ENCODE data around the gene SIK2.

Gene SIK2

DNA sequence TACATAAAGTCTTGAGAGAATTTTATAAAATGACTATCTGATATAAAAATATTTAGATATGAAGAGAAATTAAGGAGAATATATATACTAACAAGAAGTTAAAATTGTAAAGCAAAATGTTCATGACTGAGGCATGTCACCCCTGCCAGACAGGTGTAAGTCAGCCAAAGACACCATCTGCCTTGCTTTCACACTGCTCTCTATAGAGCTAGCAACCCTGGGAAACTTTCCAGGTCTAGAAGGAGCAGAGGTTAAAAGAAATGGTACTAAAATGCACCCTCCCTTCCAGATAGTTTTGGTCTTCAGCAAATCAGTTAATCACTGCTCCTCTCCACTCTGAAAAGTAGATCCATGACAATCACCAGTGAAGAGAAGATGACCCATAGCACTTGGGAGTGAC, 147.4 kb downstream of the SIK2 start:
- Histone ChIP-seq H2AK5ac (ENCODE audit: low read length) (no peak overlapping the region), H2BK15ac (replicated peaks; ENCODE audit: low read depth) (no peak overlapping the region), H3K18ac (ENCODE audit: low read length) (no peak overlapping the region), H3K27ac (ENCODE audit: low read depth, low read length) (no peak overlapping the region), H2BK5ac (ENCODE audit: low read length) (no peak overlapping the region), H3K79me2 (ENCODE audit: control insufficient read depth, insufficient read depth, low read length) (no peaks in the 10 kb centered on the region), H3K4me1 (ENCODE audit: control insufficient read depth, low read depth, low read length) (no peaks in the 10 kb centered on the region), H3K56ac (ENCODE audit: low read length) (no peak overlapping the region), H2BK120ac (ENCODE audit: low read depth, low read length) (no peak overlapping the region), H3K23ac (ENCODE audit: low read length) (no peak overlapping the region), H3K4me2 (ENCODE audit: low read length) (no peak overlapping the region), H3K9ac (ENCODE audit: low read length) (no peak overlapping the region), H3K4me3 (ENCODE audit: low read length) (no peak overlapping the region), H4K8ac (ENCODE audit: low read depth, low read length) (no peak overlapping the region), H4K5ac (ENCODE audit: low read length) (no peak overlapping the region), H3K4ac (ENCODE audit: low read depth, low read length) (no peak overlapping the region), H3K79me1 (ENCODE audit: low read length) (no peaks in the 10 kb centered on the region), H3K36me3 (ENCODE audit: control insufficient read depth, insufficient read depth, low read length) (peaks cover 8% of the 10 kb centered on the region), H3K27me3 (ENCODE audit: insufficient read depth, low read length, poor library complexity) (no peaks in the 10 kb centered on the region)
- no peak for DNase-seq

DNA sequence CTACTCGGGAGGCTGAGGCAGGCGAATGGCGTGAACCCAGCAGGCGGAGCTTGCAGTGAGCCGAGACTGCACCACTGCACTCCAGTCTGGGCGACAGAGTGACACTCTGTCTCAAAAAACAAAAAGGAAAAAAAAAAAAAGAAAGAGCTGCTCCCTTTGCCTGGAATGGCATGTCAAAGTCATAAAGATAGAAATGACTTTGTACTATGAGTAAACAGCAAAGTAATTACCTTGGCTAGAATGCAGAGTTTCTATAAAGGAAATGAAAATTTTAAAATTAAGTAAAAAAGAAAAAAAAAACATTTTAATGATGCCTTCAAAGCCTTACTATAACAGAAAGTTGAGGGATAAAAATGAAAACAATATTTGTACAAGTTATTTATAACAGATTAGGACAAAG, 153.8 kb downstream of the SIK2 start:
- H3K27me3 ChIP-seq (ENCODE audit: insufficient read depth, low read length, poor library complexity) = no peaks in the 10 kb centered on the region
- no peaks in the 10 kb centered on the region for H3K79me2 ChIP-seq (ENCODE audit: control insufficient read depth, insufficient read depth, low read length)
- no peak overlapping the region for H4K5ac ChIP-seq (ENCODE audit: low read length)
- no peak overlapping the region for H2BK15ac ChIP-seq (replicated peaks; ENCODE audit: low read depth)
- no peak overlapping the region for H2AK5ac ChIP-seq (ENCODE audit: low read length)
- no peak overlapping the region for H3K23ac ChIP-seq (ENCODE audit: low read length)
- no peak overlapping the region for H4K8ac ChIP-seq (ENCODE audit: low read depth, low read length)
- no CpG with 5 or more reads among the region's 6 CpGs for WGBS (ENCODE audit: extremely low coverage, insufficient coverage, low lambda C conversion rate)
- no peak overlapping the region for H2BK120ac ChIP-seq (ENCODE audit: low read depth, low read length)
- H3K27ac ChIP-seq (ENCODE audit: low read depth, low read length) = no peak overlapping the region
- no peak overlapping the region for H3K9ac ChIP-seq (ENCODE audit: low read length)
- no peak overlapping the region for H3K4ac ChIP-seq (ENCODE audit: low read depth, low read length)
- H3K18ac ChIP-seq (ENCODE audit: low read length) = no peak overlapping the region
- peaks cover 6% of the 10 kb centered on the region for H3K36me3 ChIP-seq (ENCODE audit: control insufficient read depth, insufficient read depth, low read length)
- H3K4me1 ChIP-seq (ENCODE audit: control insufficient read depth, low read depth, low read length) = no peaks in the 10 kb centered on the region
- H3K4me3 ChIP-seq (ENCODE audit: low read length) = no peak overlapping the region
- DNase-seq = no peak
- H3K79me1 ChIP-seq (ENCODE audit: low read length) = no peaks in the 10 kb centered on the region
- H3K4me2 ChIP-seq (ENCODE audit: low read length) = no peak overlapping the region
- no peak overlapping the region for H3K56ac ChIP-seq (ENCODE audit: low read length)
- H2BK5ac ChIP-seq (ENCODE audit: low read length) = no peak overlapping the region

DNA sequence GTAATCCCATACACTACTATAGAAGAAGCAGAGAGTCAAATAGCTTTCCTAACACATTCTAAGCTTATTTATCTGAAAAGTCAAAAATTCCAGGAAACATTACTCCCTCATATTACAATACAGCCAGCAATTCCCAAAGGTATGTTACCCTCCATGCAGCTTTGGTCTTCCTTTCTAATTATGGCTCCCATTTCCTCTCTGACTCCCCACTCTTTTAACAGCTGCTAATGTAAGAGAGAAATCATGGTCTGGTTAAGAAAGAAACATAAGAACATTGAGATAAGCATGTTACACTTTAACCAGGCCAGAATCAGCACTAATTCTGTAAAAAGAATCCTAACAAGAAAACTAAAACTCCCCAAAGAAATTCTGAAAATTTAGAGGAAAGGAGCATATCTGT, 157.1 kb downstream of the SIK2 start:
- H3K27ac ChIP-seq (ENCODE audit: low read depth, low read length) = no peak overlapping the region
- peaks cover 2% of the 10 kb centered on the region for H3K36me3 ChIP-seq (ENCODE audit: control insufficient read depth, insufficient read depth, low read length)
- H3K79me1 ChIP-seq (ENCODE audit: low read length) = no peaks in the 10 kb centered on the region

DNA sequence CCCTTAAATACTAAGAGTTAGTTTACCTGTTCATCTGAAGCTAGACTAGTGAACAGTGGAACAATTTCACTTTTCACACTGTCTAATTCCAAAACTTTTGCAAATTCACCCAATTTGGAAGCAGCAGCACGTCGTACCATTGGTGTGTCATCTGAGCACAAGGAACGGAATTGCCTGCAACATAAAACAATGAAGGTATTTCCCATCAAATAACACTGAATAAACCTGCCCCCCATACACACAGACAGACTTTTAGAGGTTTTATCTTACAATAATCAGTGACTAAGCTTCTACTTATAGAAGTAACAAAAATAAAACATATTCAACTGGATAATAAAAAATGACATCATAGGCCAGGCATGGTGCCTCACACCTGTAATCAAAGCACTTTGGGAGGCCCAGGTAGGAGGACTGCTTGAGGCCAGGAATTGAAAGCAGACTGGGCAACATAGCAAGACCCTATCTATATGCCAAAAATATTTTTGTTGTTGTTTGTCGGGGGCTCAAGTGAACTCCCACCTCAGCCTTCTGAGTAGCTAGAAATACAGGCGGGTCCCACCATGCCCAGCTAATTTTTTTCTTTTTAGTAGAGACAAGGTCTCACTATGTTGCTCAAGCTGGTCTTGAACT, 157.6 kb downstream of the SIK2 start:
- no peak overlapping the region for H2AK5ac ChIP-seq (ENCODE audit: low read length)
- no peak overlapping the region for H3K4ac ChIP-seq (ENCODE audit: low read depth, low read length)
- H4K8ac ChIP-seq (ENCODE audit: low read depth, low read length) = no peak overlapping the region
- no peak overlapping the region for H3K9ac ChIP-seq (ENCODE audit: low read length)
- H3K27me3 ChIP-seq (ENCODE audit: insufficient read depth, low read length, poor library complexity) = no peaks in the 10 kb centered on the region
- H4K5ac ChIP-seq (ENCODE audit: low read length) = no peak overlapping the region
- H3K4me1 ChIP-seq (ENCODE audit: control insufficient read depth, low read depth, low read length) = peaks cover 2% of the 10 kb centered on the region
- no peak for DNase-seq
- no peak overlapping the region for H2BK120ac ChIP-seq (ENCODE audit: low read depth, low read length)
- H3K4me2 ChIP-seq (ENCODE audit: low read length) = no peak overlapping the region
- no peak overlapping the region for H2BK5ac ChIP-seq (ENCODE audit: low read length)
- H3K56ac ChIP-seq (ENCODE audit: low read length) = no peak overlapping the region
- H3K36me3 ChIP-seq (ENCODE audit: control insufficient read depth, insufficient read depth, low read length) = peaks cover 2% of the 10 kb centered on the region
- H3K79me2 ChIP-seq (ENCODE audit: control insufficient read depth, insufficient read depth, low read length) = no peaks in the 10 kb centered on the region
- WGBS (ENCODE audit: extremely low coverage, insufficient coverage, low lambda C conversion rate) = no CpG with 5 or more reads among the region's 5 CpGs
- no peak overlapping the region for H3K27ac ChIP-seq (ENCODE audit: low read depth, low read length)
- H3K79me1 ChIP-seq (ENCODE audit: low read length) = peaks cover 3% of the 10 kb centered on the region
- no peak overlapping the region for H2BK15ac ChIP-seq (replicated peaks; ENCODE audit: low read depth)
- H3K18ac ChIP-seq (ENCODE audit: low read length) = no peak overlapping the region
- no peak overlapping the region for H3K23ac ChIP-seq (ENCODE audit: low read length)
- H3K4me3 ChIP-seq (ENCODE audit: low read length) = no peak overlapping the region

More for the DNA sequence above, 157.1 kb downstream of the SIK2 start:
- no peak overlapping the region for H3K56ac ChIP-seq (ENCODE audit: low read length)
- H3K9ac ChIP-seq (ENCODE audit: low read length) = no peak overlapping the region
- no peak overlapping the region for H2BK5ac ChIP-seq (ENCODE audit: low read length)
- no peak overlapping the region for H3K4me3 ChIP-seq (ENCODE audit: low read length)
- H3K4ac ChIP-seq (ENCODE audit: low read depth, low read length) = no peak overlapping the region
- DNase-seq = no peak
- no peak overlapping the region for H3K4me2 ChIP-seq (ENCODE audit: low read length)
- no peak overlapping the region for H4K5ac ChIP-seq (ENCODE audit: low read length)
- no peaks in the 10 kb centered on the region for H3K79me2 ChIP-seq (ENCODE audit: control insufficient read depth, insufficient read depth, low read length)
- H2BK15ac ChIP-seq (replicated peaks; ENCODE audit: low read depth) = no peak overlapping the region
- H3K27me3 ChIP-seq (ENCODE audit: insufficient read depth, low read length, poor library complexity) = no peaks in the 10 kb centered on the region
- H3K18ac ChIP-seq (ENCODE audit: low read length) = no peak overlapping the region
- H2BK120ac ChIP-seq (ENCODE audit: low read depth, low read length) = no peak overlapping the region
- H3K23ac ChIP-seq (ENCODE audit: low read length) = no peak overlapping the region
- H3K4me1 ChIP-seq (ENCODE audit: control insufficient read depth, low read depth, low read length) = no peaks in the 10 kb centered on the region
- H2AK5ac ChIP-seq (ENCODE audit: low read length) = no peak overlapping the region
- no peak overlapping the region for H4K8ac ChIP-seq (ENCODE audit: low read depth, low read length)

DNA sequence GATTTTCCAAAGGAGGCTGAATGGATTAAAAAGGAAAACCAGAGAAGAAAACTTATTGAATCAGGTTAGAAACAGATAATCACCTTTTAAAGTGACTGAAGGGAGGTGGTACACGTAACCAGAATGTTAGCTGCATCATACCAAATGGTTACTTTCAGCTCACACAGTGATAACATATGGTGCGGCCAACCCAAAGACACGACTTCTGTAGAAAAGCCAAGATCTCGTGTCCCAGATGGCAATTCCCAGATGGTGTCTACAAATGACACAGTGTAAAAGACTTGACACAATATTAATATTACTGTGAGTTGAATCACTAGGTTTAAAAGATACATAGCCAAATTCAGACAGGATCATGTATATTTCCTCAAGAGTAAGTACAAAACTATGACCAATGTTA, 158.8 kb downstream of the SIK2 start:
- Histone ChIP-seq H2AK5ac (ENCODE audit: low read length) (no peak overlapping the region), H3K4me1 (ENCODE audit: control insufficient read depth, low read depth, low read length) (peaks cover 2% of the 10 kb centered on the region), H3K27me3 (ENCODE audit: insufficient read depth, low read length, poor library complexity) (no peaks in the 10 kb centered on the region), H3K9ac (ENCODE audit: low read length) (no peak overlapping the region), H3K4me3 (ENCODE audit: low read length) (no peak overlapping the region), H3K23ac (ENCODE audit: low read length) (no peak overlapping the region), H2BK5ac (ENCODE audit: low read length) (no peak overlapping the region), H4K8ac (ENCODE audit: low read depth, low read length) (no peak overlapping the region), H2BK120ac (ENCODE audit: low read depth, low read length) (no peak overlapping the region), H3K27ac (ENCODE audit: low read depth, low read length) (no peak overlapping the region), H3K56ac (ENCODE audit: low read length) (no peak overlapping the region), H3K4ac (ENCODE audit: low read depth, low read length) (no peak overlapping the region), H3K36me3 (ENCODE audit: control insufficient read depth, insufficient read depth, low read length) (no peaks in the 10 kb centered on the region), H2BK15ac (replicated peaks; ENCODE audit: low read depth) (no peak overlapping the region), H3K4me2 (ENCODE audit: low read length) (no peak overlapping the region), H4K5ac (ENCODE audit: low read length) (no peak overlapping the region), H3K18ac (ENCODE audit: low read length) (no peak overlapping the region), H3K79me1 (ENCODE audit: low read length) (peaks cover 3% of the 10 kb centered on the region), H3K79me2 (ENCODE audit: control insufficient read depth, insufficient read depth, low read length) (no peaks in the 10 kb centered on the region)
- DNase-seq = no peak
- WGBS (ENCODE audit: extremely low coverage, insufficient coverage, low lambda C conversion rate) = no CpG with 5 or more reads among the region's 4 CpGs

DNA sequence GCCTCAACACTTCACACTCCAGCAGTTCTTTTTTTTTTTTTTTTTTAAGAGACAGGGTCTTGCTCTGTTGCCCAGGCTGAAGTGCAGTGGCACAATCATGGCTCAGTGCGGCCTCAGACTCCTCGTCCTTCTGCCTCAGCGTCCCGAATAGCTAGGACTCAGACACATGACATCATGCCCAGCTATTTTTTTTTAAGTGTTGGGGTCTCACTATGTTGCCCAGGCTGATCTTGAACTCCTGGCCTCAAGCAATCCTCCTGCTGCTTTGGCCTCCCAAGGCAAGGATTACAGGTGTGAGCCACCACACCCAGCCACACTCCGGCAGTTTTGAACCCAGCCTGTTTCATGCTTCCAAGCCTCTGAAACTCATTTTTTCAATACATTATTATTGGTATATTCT, 160.3 kb downstream of the SIK2 start:
- Histone ChIP-seq H3K56ac (ENCODE audit: low read length) (no peak overlapping the region), H4K8ac (ENCODE audit: low read depth, low read length) (no peak overlapping the region), H3K27ac (ENCODE audit: low read depth, low read length) (no peak overlapping the region), H3K79me2 (ENCODE audit: control insufficient read depth, insufficient read depth, low read length) (no peaks in the 10 kb centered on the region), H3K9ac (ENCODE audit: low read length) (no peak overlapping the region), H3K4ac (ENCODE audit: low read depth, low read length) (no peak overlapping the region), H3K18ac (ENCODE audit: low read length) (no peak overlapping the region), H3K23ac (ENCODE audit: low read length) (no peak overlapping the region), H3K36me3 (ENCODE audit: control insufficient read depth, insufficient read depth, low read length) (no peaks in the 10 kb centered on the region), H3K4me2 (ENCODE audit: low read length) (no peak overlapping the region), H3K4me1 (ENCODE audit: control insufficient read depth, low read depth, low read length) (peaks cover 2% of the 10 kb centered on the region), H3K27me3 (ENCODE audit: insufficient read depth, low read length, poor library complexity) (no peaks in the 10 kb centered on the region), H2BK15ac (replicated peaks; ENCODE audit: low read depth) (no peak overlapping the region), H3K79me1 (ENCODE audit: low read length) (peaks cover 3% of the 10 kb centered on the region), H3K4me3 (ENCODE audit: low read length) (no peak overlapping the region), H2AK5ac (ENCODE audit: low read length) (no peak overlapping the region), H2BK5ac (ENCODE audit: low read length) (no peak overlapping the region), H4K5ac (ENCODE audit: low read length) (no peak overlapping the region), H2BK120ac (ENCODE audit: low read depth, low read length) (no peak overlapping the region)
- no peak for DNase-seq
- no CpG with 5 or more reads among the region's 5 CpGs for WGBS (ENCODE audit: extremely low coverage, insufficient coverage, low lambda C conversion rate)

All from mesendoderm (in vitro differentiated cells).